Activated T-cell treated with anti-CD3 and anti-CD28 coated beads for 1 hour (primary cell): Measurements from ENCODE around the gene ATIC.

Experiments used
- DNase-seq: peaks from one replicate; pipeline ENCODE4 v3.0.0-alpha.2; 2020; ENCODE audit warnings: low read depth

Gene ATIC

GRCh38 chr2:215399067-215399716 lies 87.3 kb downstream of the ATIC start:
- DNase-seq: no peak
